GM12874 (cell line): ENCODE measurements around the gene LRRC4.

Experiments used
- CTCF ChIP-seq: IDR thresholded peaks from 2 replicates; pipeline ENCODE4 v1.5.1; 2011; ENCODE audit warnings: low read depth, mild to moderate bottlenecking, control low read depth, low read length, moderate library complexity; ENCODE audit not compliant: insufficient read depth

The LRRC4 gene

GRCh38 chr7:128004623-128005022 lies 26.6 kb downstream of the LRRC4 start:
- no peak for TF ChIP-seq CTCF

- no peak for TF ChIP-seq CTCF
These were observed 27.4 kb downstream of the LRRC4 start for GRCh38 chr7:128003787-128004186.

- TF ChIP-seq CTCF, result no peak
These were observed 28.1 kb downstream of the LRRC4 start for GRCh38 chr7:128003167-128003566.

- TF ChIP-seq CTCF, result no peak
These were observed 30.4 kb downstream of the LRRC4 start for GRCh38 chr7:128000854-128001265.

- no peak for TF ChIP-seq CTCF
These were observed 31.2 kb downstream of the LRRC4 start for GRCh38 chr7:128000048-128000447.

GRCh38 chr7:127998671-127999070 lies 32.6 kb downstream of the LRRC4 start:
- no peak for TF ChIP-seq CTCF

- no peak for TF ChIP-seq CTCF
These were observed 33.9 kb downstream of the LRRC4 start for GRCh38 chr7:127997226-127997922.
